Small intestine (tissue), 7 donors: ENCODE results near the gene DHTKD1. TPM values are rescaled to one million over a fixed set of nuclear protein-coding genes. Genes with fewer than 3 reads are reported as not detected.
"Not testable (repeated sequence)": the region's sequence is repeated elsewhere in the genome, so short reads cannot be mapped to it uniquely, and the experiment has no call there.

ENCODE experiments used
- DNase-seq, 2 donors: peaks; one replicate each; pipeline versions ENCODE4 v3.0.0 to v3.0.0-alpha.2; 2013
- FAIRE-seq: peaks from 2 replicates; lab custom pipeline; 2012; peaks lifted over from hg19 to GRCh38; lab: Jason Lieb, UNC
- H3K27ac ChIP-seq, 3 donors: one replicate each; pipeline ENCODE4 v1.5.1; 2013; ENCODE audit warnings: low read length in 2 of 3, mild to moderate bottlenecking in 2 of 3, control low read depth in 1 of 3, inconsistent platforms in 1 of 3, low read depth in 1 of 3, moderate library complexity in 1 of 3
- H3K27me3 ChIP-seq, 3 donors: one replicate each; pipeline ENCODE4 v1.6.1; 2013; ENCODE audit warnings: low read length in 3 of 3, inconsistent platforms in 1 of 3; ENCODE audit not compliant: control insufficient read depth in 3 of 3, insufficient read depth in 3 of 3
- H3K36me3 ChIP-seq, 3 donors: one replicate each; pipeline ENCODE4 v1.6.1; 2013; ENCODE audit warnings: low read length in 3 of 3, inconsistent platforms in 1 of 3, low read depth in 1 of 3, mild to moderate bottlenecking in 1 of 3, moderate library complexity in 1 of 3; ENCODE audit not compliant: control insufficient read depth in 3 of 3, insufficient read depth in 2 of 3
- H3K4me1 ChIP-seq, 3 donors: one replicate each; pipeline ENCODE4 v1.6.1; 2013; ENCODE audit warnings: low read length in 2 of 3, inconsistent platforms in 1 of 3, low read depth in 1 of 3, mild to moderate bottlenecking in 1 of 3, moderate library complexity in 1 of 3; ENCODE audit not compliant: control insufficient read depth in 3 of 3, insufficient read depth in 2 of 3
- H3K4me3 ChIP-seq, 3 donors: one replicate each; pipeline ENCODE4 v1.5.1; 2013; ENCODE audit warnings: low read length in 3 of 3, control low read depth in 1 of 3, inconsistent platforms in 1 of 3, low read depth in 1 of 3, mild to moderate bottlenecking in 1 of 3, moderate library complexity in 1 of 3
- H3K9me3 ChIP-seq, 2 donors: one replicate each; pipeline ENCODE4 v1.6.1; 2013; ENCODE audit warnings: low read depth in 1 of 2, low read length in 1 of 2; ENCODE audit not compliant: control insufficient read depth in 2 of 2, insufficient read depth in 1 of 2
- WGBS, 3 donors: extraction: QIAGEN DNeasy Blood & Tissue Kit; methylation state at CpG; one replicate each; pipeline ENCODE4 v1.1.7; 2013; 5-methylcytosine and 5-hydroxymethylcytosine counted together
- polyA plus RNA-seq, 4 donors: library from polyadenylated mRNA; stranded (reverse) in 3 of 4; unstranded in 1 of 4; fragments of 200-250 nt in 3 of 4; fragments of 120-200 nt in 1 of 4; gene quantifications; one replicate each; pipeline versions ENCODE4 v1.2.1 to v1.2.3, GENCODE V29; 2013
- donor health status: healthy with polysubstance abuse.
- donor health status: control.
- donor health status: control.
- donor health status: Bipolar disorder and iron deficiency.
- donor health status: healthy.

DHTKD1 gene
- polyA plus RNA-seq, 4 donors, result 5.9 to 12.1 (median 9.5) TPM

- Histone ChIP-seq H3K27ac (no peak overlapping the region), H3K4me1 (no peaks in the 10 kb centered on the region), H3K27me3 (no peaks in the 10 kb centered on the region), H3K4me3 (no peak overlapping the region), H3K9me3 (no peaks in the 10 kb centered on the region), H3K36me3 (peaks cover 0 to 31% (median 17%) of the 10 kb centered on the region in 3 donors)
- FAIRE-seq, result no peak
- 96 to 100% (median 97%) methylated on average over 6 of the region's 6 CpGs for WGBS, 3 donors
- no peak for DNase-seq
Observed at GRCh38 chr10:12162927-12163326, 94.2 kb downstream of the DHTKD1 start.

- Histone ChIP-seq H3K4me3 (no peak overlapping the region), H3K27ac (no peak overlapping the region), H3K36me3 (peaks cover 0 to 33% (median 15%) of the 10 kb centered on the region in 3 donors), H3K9me3 (no peaks in the 10 kb centered on the region), H3K4me1 (no peaks in the 10 kb centered on the region), H3K27me3 (no peaks in the 10 kb centered on the region)
- no peak for FAIRE-seq
- WGBS, 3 donors, result 91 to 97% (median 96%) methylated on average over 12 of the region's 12 CpGs
- DNase-seq, result no peak
Observed at GRCh38 chr10:12164085-12164484, 95.3 kb downstream of the DHTKD1 start.

DNA sequence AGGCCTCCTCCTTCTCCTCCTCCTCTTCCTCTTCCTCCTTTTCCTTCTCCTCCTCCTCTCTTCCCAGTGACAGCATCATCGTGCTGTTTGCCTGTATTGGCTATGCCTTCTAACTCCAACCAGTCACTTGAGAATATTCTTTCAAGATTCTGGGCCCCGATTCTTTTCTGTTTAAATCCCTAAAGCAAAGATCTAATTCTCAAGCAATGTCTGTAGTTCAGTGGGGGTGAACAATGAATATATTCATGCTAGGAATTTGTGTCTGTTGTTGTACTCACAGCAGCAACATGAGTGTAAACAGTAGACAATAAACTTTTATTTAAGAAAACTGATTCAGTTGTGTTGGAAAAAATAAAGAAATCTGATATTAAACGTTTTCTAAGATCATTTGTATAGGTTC is 96.3 kb downstream of the DHTKD1 start:
- peaks cover 0 to 32% (median 15%) of the 10 kb centered on the region in 3 donors for H3K36me3 ChIP-seq

DNA sequence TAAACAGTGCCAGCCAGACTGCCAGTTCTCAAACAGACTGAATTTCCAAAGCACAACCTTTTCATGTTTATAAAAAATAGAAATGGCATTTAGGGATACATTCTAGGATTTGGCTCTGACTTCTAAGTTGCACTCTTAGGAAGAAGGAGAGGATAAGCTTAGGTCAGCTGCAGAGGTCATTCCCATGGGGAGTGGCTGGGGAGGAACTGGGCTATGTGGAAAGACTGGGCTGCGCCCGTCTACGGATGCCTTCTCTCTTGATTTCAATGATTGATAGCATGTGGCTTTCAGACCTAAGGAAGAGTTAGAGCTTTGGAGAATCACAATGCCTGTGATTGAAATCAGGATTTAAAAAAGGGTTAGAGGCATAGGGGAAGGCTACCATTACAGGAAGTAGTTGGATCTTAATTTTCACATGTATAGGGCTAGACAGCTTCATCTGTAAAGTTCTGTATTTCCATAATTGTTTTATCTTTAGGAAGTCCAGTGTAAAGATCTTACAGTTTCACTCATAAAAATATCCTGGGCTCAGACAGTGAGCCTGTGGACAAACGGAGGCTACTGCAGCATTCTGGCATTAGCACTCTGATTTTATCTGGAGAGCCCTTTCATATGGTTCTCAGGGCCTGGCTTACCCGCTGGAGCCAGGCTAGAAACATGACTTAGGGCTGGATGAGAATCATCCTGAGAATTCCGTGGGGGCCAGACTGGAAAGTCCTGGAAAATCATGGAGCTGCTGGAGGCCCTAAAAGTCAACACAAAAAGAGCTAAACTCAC is 97.4 kb downstream of the DHTKD1 start:
- Histone ChIP-seq H3K27ac (no peak overlapping the region), H3K27me3 (no peaks in the 10 kb centered on the region), H3K36me3 (peaks cover 0 to 32% (median 18%) of the 10 kb centered on the region in 3 donors), H3K9me3 (no peaks in the 10 kb centered on the region), H3K4me1 (no peaks in the 10 kb centered on the region), H3K4me3 (no peak overlapping the region)
- DNase-seq (no peak), FAIRE-seq (no peak)
- WGBS, 3 donors, result 86 to 93% (median 92%) methylated on average over 6 of the region's 6 CpGs

More for the DNA sequence above, 96.3 kb downstream of the DHTKD1 start:
- Histone ChIP-seq H3K9me3 (no peaks in the 10 kb centered on the region), H3K27ac (no peak overlapping the region), H3K4me1 (no peaks in the 10 kb centered on the region), H3K4me3 (no peak overlapping the region), H3K27me3 (no peaks in the 10 kb centered on the region)
- DNase-seq (no peak), FAIRE-seq (no peak)
- WGBS, 3 donors, result 82 to 85% (median 83%) methylated on average over 3 of the region's 3 CpGs

GRCh38 chr10:12171512-12171911 is 102.8 kb downstream of the DHTKD1 start:
- not testable (repeated sequence) for DNase-seq, FAIRE-seq, H3K27ac ChIP-seq, H3K27me3 ChIP-seq, H3K9me3 ChIP-seq, H3K4me3 ChIP-seq, H3K4me1 ChIP-seq
- 89 to 97% (median 91%) methylated on average over 6 of the region's 6 CpGs for WGBS, 3 donors
- peaks cover 2 to 49% (median 17%) of the 10 kb centered on the region in 3 donors for H3K36me3 ChIP-seq

Other genes starting within 250 kb of the DHTKD1 start
- 1 to 10 TPM in 2 of 4 donors, under 1 TPM in 1, not detected in 1; 0.54 to 6.8 (median 1.7) TPM for gene PROSER2, start 245.6 kb upstream of the DHTKD1 start, polyA plus RNA-seq
- 10 to 100 TPM; 11.3 to 44.6 (median 29.7) TPM for gene UPF2, start 26.1 kb upstream of the DHTKD1 start, polyA plus RNA-seq
- gene SEC61A2, start 60.7 kb downstream of the DHTKD1 start, polyA plus RNA-seq, result 1 to 10 TPM; 1.4 to 7.4 (median 2.8) TPM
- gene NUDT5, start 126.9 kb downstream of the DHTKD1 start, polyA plus RNA-seq, result 10 to 100 TPM; 35.9 to 59.5 (median 44.1) TPM
- gene CDC123, start 127.2 kb downstream of the DHTKD1 start, polyA plus RNA-seq, result 10 to 100 TPM; 40.0 to 66.2 (median 48.1) TPM